Activated CD4-positive, alpha-beta T cell treated with anti-CD3 and anti-CD28 coated beads for 1 hour (primary cell): ENCODE measurements around the gene KCNC3.

Source experiments
- DNase-seq: peaks from one replicate; pipeline ENCODE4 v3.0.0-alpha.2; 2020

The KCNC3 gene

DNA sequence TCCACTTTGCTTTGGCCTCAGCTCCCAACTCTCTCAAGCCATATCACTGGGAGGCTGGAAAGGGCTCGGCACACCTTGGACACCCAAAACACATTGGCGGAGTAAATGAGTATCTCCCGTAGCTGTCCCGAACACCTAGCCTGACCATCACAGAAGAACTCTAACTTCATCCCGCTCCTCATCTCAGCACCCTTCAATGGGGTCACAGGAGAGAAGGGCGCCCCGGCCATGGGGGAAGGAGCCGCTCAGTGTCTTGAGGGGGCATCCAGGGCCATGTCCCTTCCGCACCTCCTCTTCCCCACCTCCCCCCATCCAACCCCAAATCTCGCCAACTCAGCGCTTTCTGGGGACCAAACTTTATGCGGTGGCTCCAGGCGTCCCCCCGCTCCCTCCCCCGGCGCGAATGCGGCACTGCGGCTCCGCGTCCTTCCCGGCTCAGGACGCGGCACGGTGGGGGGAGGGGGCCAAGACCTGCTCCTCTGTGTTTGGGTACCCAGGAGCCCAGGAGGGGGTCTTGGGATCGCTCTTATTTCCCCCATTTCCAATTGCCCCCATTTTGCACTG is 3.0 kb downstream of the KCNC3 start:
- DNase-seq = no peak

DNA sequence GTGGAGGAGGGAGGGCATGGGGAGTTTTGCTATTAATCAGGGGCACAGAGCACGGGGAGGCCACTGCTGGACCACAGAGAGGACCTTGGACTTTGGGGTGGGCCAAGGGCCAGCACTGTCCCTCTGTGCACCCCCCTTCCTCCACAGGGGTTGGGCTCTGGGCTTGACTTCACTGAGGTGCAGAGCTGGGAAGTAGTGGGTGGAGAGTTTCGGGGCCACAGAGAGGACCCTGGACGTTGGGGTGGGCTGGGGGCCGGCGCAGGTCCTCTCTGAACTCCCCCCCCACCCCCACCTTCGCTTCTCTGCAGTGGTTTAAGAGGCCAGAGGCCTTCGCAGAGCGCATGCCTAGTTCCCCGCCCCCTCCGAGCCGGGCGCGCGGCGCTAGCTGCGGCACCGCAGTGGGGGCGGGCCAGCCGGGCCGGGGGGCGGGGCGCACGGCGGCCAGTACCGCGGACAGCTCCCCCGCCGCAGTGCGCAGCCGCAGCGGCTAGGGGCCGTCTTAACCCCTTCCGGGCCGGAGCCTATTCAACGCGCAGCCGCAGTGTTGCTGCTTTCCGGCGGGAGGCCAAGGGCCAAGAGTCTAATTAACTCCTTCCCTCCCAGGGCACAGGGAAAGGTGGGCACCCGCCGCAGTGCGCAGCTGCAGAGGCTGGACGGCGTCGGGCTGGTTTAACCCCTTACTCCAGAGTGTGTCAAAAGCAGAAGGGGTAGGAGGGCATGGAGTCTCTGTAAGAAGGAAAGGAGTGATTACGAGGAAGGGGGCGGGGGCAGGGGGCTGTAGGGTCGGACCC is 3.7 kb downstream of the KCNC3 start:
- peak; percentile 58 for DNase-seq

DNA sequence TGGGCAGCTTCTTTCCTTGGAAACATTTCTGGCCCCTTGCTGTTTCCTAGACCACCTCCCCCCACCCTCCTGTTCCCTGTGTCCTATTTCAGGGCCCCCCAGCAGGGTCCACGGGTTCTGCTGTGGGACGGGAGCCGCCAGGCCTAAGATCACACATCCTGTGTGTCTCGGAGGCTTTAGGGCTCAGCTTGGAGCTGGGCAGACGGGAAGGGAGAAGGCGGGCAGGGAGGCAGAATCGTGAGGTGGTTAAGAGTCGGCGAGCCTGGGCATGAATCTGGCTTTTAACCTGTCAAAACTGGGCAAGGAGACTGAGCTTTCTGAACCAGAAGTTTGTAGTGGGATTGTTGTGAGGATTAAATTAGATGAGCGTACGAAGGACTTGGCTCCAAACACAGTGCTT is 4.8 kb downstream of the KCNC3 start:
- DNase-seq = no peak

DNA sequence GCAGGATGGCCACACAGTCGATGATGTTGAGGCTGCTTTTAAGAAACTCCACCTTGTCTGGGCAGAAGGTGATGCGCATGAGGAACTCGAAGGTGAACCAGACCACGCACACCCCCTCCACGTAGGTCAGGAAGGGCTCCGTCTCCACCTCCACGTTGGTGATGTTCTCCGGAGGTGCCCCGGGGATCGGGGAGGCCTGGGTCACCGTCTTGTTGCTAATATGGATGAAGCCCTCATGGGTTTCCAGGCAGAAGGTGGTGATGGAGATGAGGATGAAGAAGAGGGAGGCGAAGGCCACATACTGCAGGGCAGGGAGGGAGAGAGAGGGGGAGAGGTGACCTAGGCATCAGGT is 5.4 kb downstream of the KCNC3 start:
- DNase-seq = no peak

DNA sequence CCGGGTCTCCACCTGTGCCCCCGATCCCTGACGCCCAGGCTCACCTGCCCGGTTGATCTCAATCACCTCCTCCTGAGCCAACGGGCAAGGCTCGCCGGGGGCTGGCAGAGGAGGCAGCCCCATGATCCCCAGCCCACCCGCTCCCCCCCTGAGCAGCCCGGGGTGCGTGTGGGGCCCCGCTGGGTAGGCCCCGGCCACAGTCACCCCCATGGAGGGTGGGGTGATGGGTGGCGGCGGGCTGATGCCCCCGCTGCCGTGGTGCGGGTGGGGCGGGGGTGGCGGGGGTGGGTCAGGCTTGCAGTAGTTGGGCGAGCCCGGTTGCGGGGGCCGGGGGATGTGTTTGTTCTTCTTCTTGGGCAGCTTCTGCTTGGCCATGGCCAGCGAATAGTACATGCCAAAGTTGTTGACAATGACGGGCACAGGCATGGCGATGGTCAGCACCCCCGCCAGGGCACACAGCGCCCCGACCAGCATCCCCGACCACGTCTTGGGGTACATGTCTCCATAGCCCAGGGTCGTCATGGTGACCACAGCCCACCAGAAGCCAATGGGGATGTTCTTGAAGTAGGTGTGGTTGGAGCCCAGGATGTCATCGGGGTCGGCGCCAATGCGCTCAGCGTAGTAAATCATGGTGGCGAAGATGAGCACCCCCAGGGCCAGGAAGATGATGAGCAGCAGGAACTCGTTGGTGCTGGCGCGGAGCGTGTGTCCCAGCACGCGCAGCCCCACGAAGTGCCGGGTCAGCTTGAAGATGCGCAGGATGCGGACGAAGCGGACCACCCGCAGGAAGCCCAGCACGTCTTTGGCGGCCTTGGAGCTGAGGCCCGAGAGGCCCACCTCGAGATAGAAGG is 6.0 kb downstream of the KCNC3 start:
- no peak for DNase-seq

DNA sequence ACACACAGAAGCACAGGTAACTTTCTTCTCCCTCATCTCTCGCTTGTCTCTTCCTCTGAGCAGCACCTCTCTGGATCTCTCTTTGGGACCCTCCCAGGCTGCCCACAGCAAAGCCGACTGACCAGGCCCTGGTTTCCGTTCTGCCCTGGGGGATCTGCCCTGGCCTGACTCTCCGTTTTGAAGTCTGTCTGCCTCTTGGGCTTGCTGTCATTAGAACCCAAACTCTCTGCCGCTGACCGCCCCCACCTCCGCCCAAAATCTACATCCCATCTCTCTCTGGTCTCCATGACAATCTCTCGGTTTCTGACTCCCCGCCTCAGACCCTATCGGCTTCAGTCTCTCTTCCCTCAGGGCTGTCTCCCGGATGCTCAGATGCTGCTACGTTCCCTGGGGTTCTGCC is 6.9 kb downstream of the KCNC3 start:
- no peak for DNase-seq

DNA sequence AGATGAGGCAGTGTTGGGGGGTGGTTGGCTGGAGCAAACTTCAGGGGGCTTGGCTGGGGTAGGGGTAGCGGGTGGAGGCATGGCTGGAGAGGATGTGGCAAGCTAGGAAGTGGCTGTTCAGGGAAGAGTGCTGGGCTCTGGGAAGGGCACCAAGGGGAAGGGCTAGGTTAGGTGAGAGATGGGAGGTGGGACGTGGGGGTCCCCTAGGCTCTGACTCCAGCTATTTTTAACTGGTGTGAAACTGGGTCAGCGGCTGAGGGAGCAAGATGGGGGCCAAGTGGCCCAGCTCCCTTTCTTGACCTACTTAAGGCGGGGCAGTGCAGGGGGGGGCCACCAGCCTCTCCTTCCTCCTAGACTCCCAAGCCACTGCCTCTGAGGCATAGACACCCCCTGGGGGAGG is 7.3 kb downstream of the KCNC3 start:
- DNase-seq = no peak

DNA sequence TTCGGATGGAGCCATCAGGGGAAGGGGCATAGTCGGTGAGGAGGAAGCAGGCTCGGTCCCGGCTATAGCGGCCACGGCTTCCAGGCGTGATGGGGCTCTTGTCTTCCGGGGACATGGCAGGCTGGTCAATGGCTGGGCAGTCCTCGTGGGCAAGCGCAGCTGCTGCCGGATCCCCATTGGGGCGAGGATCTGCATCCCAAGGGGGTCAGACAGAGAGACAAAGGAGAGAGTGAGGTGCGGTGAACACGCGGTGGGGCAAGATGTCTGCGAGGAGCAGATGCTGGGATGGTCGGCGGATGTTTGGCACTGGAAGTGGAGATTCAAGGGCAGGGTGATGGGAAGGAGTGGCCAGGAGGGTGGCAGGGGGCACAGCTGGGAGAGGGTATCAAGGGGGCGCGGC is 8.6 kb downstream of the KCNC3 start:
- DNase-seq = no peak

DNA sequence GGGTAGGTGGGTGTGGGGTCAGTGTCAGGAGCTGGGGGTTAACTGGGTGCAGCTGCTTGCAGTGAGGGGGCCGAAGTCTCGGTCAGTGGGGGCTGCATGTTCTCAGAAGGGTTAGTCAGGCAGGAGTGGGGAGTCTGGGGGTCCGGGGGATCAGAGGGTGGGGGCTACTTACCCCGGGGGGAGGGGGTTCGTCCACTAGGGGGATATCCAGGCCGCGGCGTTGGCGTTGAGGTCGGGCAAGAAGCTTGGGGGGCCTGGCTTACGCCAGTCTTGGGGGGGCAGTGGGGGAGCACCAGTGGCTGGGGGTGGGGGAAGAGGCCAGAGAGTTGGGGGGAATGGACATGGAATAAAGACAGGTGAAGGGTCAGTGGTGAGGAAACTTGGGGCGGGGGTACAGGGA is 9.1 kb downstream of the KCNC3 start:
- DNase-seq = no peak

DNA sequence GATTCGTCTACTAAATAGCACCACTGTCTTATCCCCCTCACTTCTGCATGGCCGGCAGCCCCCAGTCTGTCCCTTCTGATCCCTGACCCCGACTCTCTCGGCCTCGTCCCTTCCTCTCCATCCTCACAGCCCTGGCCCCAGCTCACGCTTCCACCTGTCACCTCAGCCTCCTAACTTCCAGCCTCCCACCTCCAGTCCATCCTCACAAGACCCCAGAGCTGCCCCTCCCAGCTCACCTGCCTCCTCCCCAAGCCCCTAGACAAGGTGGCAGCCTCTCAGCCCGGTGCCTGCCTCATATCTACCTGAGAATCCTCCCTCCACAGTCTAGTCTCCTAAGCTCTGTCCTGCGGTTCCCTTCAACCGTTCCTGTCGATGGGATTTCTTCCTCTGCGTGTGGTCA is 10.0 kb downstream of the KCNC3 start:
- no peak for DNase-seq

DNA sequence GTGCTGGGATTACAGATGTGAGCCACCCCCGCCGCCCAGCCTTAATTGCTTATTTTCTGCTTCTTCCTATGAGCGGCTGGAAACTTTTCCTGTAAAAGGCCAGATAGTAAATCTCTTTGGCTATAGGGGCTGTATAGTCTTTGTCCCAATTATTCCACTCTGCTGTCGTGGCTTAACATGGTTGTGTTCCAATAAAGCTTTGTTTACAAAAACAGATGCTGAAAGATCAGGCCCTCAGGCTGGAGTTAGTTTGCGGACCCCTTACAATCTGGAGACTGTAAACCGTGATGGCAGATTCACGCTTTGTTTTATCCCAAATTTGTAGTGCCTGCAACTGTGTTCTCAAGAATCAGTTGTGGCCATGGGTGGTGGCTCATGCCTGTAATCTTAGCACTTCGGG is 10.7 kb downstream of the KCNC3 start:
- DNase-seq = no peak

DNA sequence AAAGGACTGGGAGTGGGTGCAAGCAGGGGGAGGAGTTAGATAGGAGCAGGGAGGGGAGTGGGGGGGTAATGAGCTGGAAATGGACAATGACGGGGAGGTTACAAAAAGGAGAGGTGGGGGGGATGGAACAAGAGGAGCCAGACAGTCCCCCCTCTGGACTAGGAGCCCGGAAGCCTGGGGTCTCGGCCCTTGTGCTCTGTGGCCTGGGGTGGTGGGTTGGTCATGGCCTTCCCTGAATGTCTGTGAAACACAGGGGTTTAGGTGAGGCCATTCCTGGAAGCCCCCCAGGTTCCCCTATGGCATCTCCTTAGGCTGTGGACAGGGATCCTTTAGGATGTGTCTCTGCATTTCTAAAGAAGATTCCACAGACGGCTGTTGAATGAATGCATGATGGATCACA is 12.1 kb downstream of the KCNC3 start:
- DNase-seq = no peak

DNA sequence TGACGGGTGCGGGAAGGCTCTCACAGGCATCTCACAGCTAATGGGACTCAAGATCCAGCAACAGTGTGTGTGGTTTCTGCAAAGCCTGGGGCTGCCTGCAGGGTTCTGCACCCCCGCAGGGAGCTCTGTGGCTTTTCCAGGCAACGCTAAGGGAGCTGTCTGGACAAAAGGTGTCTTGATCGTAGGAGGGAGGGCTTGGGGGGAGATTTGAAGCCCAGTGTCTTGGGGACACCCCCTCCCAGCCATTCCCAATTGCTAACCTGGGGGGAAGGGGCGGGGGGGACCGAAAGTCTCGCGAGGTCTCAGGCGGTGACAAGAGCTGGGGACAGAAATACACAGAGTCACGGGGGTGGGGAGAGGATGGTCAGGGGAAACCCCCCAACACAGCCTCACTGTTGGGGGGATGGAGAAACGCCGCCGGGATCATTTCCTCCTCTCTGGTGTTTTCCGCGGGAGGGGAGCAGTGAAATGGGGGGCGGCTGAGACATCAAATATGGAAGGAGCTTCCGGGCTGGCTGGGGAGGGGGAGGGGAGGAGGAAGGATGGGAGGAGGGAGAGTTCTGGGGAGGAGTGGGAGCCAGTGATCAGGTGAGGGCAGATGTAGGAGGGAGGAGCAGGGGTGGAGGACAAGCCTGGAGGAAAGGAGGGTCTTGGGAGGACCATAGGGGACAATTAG is 13.3 kb downstream of the KCNC3 start:
- no peak for DNase-seq

DNA sequence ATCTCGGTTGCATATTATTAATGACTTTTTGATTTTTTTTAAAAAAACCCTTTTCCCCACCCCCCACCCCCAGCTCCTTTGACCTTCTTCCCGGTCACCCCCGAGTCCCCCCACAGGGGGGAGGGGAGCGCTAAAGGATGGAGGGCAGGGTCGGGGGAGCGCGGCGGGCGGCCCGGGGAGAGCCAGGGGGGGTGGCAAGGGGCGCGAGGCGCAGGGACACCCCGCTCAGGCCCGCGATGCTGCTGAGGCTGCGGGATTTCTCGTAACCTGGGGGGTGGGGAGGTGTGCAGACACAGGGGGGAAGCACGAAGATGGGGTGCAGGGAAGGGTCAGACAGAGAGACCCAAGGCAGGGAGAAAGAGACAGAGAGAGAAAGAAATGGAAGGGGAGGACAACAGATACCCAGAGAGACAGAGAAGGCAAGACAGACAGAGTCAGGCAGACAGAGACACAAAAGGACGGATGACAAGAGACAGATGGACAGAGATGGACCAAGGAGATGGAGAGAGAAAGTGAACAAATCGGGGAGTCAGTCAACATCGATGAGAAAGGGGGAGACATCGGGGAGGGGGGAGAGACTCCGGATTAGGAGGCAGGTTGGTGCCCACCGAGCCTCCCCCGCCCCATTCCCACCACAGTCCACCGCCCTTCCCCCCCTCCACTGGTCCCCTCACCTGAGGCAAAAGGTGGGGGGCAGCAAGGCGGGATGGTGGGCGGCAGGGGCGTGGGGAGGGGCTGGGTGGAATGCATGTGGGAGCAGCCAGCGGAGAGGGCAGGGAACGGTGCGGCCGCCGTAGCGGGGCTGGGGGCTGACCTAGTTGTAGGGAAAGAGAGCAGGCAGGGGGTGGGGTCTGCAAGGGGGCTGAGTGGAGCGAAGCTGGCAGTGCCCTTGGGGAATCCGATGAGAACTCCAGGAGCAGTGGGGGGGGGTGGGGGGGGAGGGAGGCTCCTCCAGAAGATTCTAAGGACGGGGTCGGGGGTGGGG is 14.2 kb downstream of the KCNC3 start:
- DNase-seq = no peak

DNA sequence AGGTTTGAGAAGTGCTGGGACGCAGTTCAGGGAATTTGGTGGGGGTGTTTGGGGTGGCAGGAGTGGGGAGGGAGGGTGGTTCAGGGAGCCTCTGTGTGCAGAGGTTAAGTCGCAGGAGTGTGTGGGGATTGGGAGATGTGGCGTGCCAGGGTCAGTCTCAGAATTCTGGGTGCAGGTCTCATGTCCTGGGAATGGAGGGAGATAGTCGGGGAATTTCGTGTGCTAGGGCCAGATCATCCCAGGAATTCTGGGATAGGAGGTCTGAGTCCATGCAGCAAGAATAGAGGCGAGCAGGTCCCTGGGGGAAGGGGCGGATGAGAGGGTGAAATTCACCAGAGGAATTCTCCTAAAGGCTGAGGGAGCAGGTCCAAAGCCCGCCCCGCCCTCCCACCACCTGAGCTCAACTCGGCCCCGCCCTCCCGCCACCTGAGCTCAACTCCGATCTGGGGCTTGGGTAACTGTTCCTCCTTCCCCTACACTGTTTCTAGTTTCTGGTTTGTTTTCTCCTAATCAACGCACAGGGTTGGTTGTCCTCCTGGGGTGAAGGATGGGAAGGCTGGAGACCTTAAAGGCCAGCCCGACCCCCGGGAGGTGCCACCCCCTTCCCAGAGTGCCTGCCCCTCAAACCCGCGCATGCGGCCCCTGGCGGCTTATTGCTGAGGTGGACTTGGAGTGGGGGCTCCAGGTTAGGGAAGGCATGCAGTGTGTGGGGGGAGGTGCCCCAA is 15.2 kb downstream of the KCNC3 start:
- no peak for DNase-seq

DNA sequence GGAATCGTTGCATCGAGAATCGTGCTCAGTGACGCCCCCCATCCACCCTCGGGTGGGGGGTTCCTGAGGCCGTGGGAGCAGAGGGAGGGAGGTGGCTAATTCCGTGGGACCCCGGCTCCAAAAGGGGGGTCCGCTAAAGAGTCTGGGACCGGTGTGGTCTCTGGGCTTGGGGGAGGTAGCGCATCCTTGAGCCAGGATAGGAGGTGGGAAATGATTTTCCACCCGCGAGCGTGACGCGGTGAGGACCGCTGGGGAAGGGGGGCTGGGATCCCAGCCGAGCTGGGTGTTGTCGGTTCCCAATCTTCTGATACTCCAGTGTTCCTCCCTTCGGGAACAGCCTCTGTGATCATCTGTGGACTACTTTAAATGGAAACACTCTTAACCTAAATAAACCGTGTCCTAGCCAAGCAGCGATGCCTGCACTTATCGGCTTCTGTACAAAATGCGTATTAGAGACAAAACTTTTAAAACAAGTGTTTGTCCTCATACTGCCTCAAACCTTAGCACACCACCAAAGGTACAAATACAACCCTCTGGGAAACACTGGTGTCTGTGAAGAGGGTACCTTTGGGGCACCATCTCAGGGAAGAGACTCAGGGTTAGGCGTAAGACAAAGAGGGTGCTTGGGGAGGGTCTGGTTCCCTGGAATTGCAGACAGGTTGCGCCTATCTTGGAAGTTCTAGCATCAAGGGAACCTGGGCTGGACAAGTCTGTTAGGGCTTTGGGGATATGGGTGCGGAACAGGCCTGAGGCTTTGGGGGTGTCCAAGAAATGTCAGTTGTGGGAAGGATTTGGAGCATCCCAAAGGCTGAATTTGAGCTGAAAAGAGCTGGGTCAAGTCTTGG is 16.0 kb downstream of the KCNC3 start:
- no peak for DNase-seq

DNA sequence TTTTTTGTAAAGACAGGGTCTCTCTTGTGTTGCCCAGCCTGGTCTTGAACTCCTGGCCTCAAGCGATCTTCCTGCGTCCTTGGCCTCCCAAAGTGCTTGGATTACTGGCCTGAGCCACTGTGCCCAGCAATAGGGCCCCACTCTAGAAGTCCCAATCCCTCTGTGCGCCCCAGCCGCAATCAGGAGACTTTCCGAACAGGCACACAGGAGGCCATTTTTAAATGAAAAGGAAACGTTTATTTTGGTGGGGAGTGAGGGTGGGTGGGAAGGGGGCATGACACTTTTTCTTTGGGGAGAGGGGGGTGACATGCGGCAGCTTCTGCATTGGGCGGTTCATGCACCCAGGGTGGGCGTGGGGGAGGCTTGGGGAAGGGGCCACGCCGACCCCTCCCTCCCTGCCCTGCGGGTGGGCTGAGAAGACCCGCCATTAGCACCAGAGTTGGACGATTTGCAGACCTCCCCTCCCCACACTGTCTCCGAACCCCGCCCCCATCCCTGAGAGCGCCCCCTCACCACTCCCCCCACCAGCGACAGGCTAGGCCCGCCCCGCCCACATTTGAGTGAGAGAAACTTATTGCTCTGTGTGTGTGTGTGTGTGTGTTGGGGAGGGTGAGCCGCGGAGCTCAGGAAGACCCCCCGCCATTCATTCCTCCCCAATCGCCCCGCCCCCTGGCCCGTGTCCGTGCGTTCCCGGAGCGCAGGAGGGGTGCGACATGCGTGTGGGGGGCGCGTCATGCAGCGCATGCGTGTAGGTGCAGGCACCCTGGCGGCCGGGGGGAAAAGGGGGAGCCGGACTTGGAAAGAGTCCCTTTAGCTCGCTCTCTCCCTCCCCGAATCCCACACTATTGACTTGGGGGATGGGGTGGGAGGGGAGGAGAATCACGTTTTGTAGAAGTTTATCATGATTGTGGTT is 17.2 kb downstream of the KCNC3 start:
- DNase-seq = no peak

DNA sequence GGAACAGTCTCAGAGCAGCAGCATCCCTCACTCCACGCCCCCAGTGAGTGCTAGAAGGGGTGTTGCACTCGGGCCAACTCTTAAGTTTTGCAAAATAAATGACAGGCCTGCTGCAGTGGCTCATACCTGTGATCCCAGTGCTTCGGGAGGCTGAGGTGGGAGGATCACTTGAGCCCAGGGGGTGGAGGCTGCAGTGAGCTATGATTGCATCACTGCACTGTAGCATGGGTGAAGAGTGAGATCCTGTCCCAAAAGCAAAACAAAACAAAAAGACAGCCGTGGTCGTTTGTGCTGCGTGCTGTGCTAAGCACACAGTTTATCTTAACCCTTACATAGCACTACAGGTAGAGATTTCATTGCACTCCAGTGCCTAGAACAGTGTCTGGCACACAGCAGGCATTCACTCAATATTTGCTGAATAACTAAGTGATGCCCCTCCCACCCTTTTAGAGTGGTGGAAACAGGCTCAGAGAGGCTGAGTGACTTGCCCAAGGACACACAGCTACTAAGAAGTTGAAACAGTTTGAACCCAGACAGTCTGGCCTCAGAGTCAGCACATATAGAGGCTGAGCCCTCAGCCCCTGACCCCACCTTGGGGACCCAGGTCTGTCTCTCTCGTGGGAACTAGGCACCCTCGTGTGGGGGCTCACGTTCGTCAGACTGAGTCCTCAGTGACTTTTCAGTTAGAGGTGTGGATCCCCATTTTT is 18.3 kb downstream of the KCNC3 start:
- no peak for DNase-seq
